PFSK-1 (cell line): ENCODE data around the gene APBB2.

Experiments
- POLR2AphosphoS5 ChIP-seq: IDR thresholded peaks from 2 replicates; pipeline ENCODE4 v1.6.1; 2012; ENCODE audit warnings: low read depth, mild to moderate bottlenecking, control low read depth, low read length, moderate library complexity
- REST ChIP-seq, 2 experiments: IDR thresholded peaks; 2 replicates each; pipeline versions ENCODE4 v1.6.1 to v1.8.0; 2011 to 2012; ENCODE audit warnings: low read depth in 2 of 2, low read length in 2 of 2, control low read depth in 1 of 2, inconsistent platforms in 1 of 2, mild to moderate bottlenecking in 1 of 2, moderate library complexity in 1 of 2; ENCODE audit not compliant: insufficient read depth in 1 of 2

- no peak for TF ChIP-seq POLR2AphosphoS5
- no peak for TF ChIP-seq REST (IDR thresholded peaks at IDR 0.05; ENCODE audit: insufficient read depth in 1 of 2, low read depth in 2 of 2, low read length in 2 of 2)
These were observed 82.2 kb downstream of the APBB2 start for GRCh38 chr4:41132055-41132683.
